ENCODE data around the gene FAF1. TPM values are rescaled to one million over a fixed set of nuclear protein-coding genes. Genes with fewer than 3 reads are reported as not detected.

The FAF1 gene
- total and polyA plus RNA-seq, 9 of the 15 experiments (the other 6 are each of a cell fraction or from before 2014, with no cell fraction given), result 48.7 to 225 (median 118) TPM

DNA sequence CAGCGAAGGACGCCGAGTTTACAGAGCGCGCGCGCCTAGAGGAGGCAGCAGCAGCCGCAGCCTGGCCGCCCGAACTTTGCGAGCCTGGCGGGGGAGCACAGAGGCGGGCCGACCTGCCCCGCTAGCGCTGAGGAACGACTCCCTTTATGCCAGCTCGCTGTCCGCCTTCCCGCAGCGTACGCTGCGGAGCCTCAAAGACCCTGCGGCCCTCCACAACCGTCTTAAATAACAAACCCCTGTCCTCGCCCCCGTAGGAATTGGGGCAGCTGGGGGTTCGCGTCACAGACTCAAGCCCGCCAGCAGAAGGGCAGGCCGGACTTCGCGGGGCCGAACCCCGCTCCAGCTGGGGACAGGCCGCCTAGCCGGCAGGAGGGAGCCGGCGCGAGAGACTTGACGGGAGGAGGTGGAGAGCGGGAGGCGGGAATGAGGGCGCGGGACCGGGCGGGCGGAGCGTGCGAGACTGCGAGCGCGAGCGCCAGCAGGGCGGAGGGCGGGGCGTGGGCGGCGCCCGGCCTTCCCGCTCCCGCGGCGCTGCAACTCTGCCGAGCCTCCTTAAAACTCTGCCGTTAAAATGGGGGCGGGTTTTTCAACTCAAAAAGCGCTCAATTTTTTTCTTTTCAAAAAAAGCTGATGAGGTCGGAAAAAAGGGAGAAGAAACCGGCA, 8.2 kb upstream of the FAF1 start (continued):
- TF ChIP-seq ZNF766 (CRISPR knock-in tag; conservative IDR thresholded peaks at IDR 0.05) (peak; percentile 42; the same call in 1 of the 2 replicates), MEF2A (IDR thresholded peaks at IDR 0.05; ENCODE audit: control insufficient read depth, low read depth, low read length) (no peak), MCM7 (IDR thresholded peaks at IDR 0.05) (no peak), SMARCA5 (IDR thresholded peaks at IDR 0.05) (no peak), RBFOX2 (IDR thresholded peaks at IDR 0.05; ENCODE audit: low read depth, low read length) (peak; percentile 94), TSC22D4 (tag; IDR thresholded peaks at IDR 0.05) (no peak), ZNF324 (CRISPR knock-in tag; IDR thresholded peaks at IDR 0.05) (no peak), SETDB1 (IDR thresholded peaks at IDR 0.05; ENCODE audit: low read length) (no peak), CCNT2 (IDR thresholded peaks at IDR 0.05; ENCODE audit: borderline replicate concordance, extremely low read depth, insufficient read length, low read depth, low read length) (peak; percentile 91), FOXK2 (conservative IDR thresholded peaks at IDR 0.05 in 1 of 2, IDR thresholded peaks at IDR 0.05 in 1 of 2; ENCODE audit: low read depth in 2 of 2) (peak in 1 of 2 experiments; percentile 71; a peak in 2 of 4 replicates), SRSF9 (IDR thresholded peaks at IDR 0.05; ENCODE audit: borderline replicate concordance, low read depth, low read length) (no peak), HMGN3 (IDR thresholded peaks at IDR 0.05; ENCODE audit: borderline replicate concordance, extremely low read depth, insufficient read length, low read depth, low read length) (no peak), MYNN (IDR thresholded peaks at IDR 0.05) (no peak; the same call in 1 of the 2 replicates), MYNN (CRISPR knock-in tag; IDR thresholded peaks at IDR 0.05) (no peak), FOXM1 (IDR thresholded peaks at IDR 0.05; ENCODE audit: low read depth) (peak; percentile 97), FOXM1 (CRISPR knock-in tag; IDR thresholded peaks at IDR 0.05; ENCODE audit: low read depth) (no peak; the same call in 1 of the 2 replicates), PTTG1 (tag; IDR thresholded peaks at IDR 0.05; ENCODE audit: low read depth) (no peak), ILF3 (IDR thresholded peaks at IDR 0.05; ENCODE audit: borderline replicate concordance) (no peak; the same call in 1 of the 2 replicates), ZNF75A (CRISPR knock-in tag; IDR thresholded peaks at IDR 0.05) (no peak), CEBPB (tag; IDR thresholded peaks at IDR 0.05) (no peak), RB1 (IDR thresholded peaks at IDR 0.05; ENCODE audit: low read depth) (peak; percentile 97), JUND (IDR thresholded peaks at IDR 0.05; ENCODE audit: borderline replicate concordance, low read depth, low read length) (no peak), JUND (tag; IDR thresholded peaks at IDR 0.05; ENCODE audit: borderline replicate concordance, low read depth, low read length) (peak; percentile 6; the same call in 1 of the 3 replicates), THRAP3 (IDR thresholded peaks at IDR 0.05; ENCODE audit: borderline replicate concordance) (no peak), RFX1 (IDR thresholded peaks at IDR 0.05) (no peak), ID3 (CRISPR knock-in tag; IDR thresholded peaks at IDR 0.05) (no peak), ID3 (tag; IDR thresholded peaks at IDR 0.05) (0 out of 2 replicates have a peak, but pooled peaks have one; percentile 28), SMARCA4 (IDR thresholded peaks at IDR 0.05) (no peak), NRF1 (conservative IDR thresholded peaks at IDR 0.05 in 1 of 2, IDR thresholded peaks at IDR 0.05 in 1 of 2) (peak; percentile 75 to 76), MEIS2 (IDR thresholded peaks at IDR 0.05; ENCODE audit: partially characterized antibody) (peak; percentile 13), MECOM (CRISPR knock-in tag; IDR thresholded peaks at IDR 0.05) (no peak)
- TF ChIP-seq, protein P1, sequence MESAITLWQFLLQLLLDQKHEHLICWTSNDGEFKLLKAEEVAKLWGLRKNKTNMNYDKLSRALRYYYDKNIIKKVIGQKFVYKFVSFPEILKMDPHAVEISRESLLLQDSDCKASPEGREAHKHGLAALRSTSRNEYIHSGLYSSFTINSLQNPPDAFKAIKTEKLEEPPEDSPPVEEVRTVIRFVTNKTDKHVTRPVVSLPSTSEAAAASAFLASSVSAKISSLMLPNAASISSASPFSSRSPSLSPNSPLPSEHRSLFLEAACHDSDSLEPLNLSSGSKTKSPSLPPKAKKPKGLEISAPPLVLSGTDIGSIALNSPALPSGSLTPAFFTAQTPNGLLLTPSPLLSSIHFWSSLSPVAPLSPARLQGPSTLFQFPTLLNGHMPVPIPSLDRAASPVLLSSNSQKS (CRISPR knock-in tag; IDR thresholded peaks at IDR 0.05), result no peak

Data from K562 (cell line).